ENCODE results near the gene TMEM219.

DNA sequence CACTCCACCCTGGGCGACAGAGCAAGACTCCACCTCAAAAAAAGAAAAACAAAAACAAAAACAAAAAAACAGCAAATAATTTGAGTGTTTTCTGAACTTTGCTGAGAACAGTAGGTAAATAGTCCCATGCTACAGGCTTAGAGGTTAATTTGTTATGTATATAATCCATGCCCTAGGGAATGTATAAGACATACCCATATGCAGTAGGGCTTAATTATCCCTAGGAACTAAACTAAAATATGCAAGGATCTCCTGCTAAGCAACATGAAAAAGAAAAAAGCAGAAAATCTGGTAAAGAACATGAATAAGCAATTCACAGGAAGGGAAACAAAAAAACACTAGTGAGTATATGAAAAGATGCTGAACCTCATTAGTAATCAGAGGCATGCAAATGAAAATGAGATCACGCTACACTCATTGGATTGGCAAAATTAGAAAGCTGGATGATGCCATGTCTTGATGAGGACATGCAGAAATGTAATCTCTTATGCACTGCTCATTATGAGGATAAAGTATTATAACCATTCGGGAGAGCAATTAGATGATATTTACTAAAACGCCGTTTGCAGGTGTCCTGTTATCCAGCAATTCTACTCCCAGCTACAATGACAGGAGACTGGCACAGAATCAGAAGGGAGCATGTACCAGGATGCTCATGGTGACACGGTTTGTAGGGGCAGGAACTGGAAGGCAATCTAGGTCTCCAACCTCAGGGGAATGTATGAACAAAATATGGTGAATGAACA is 41.4 kb upstream of the TMEM219 start:
- no peak for TF ChIP-seq CTCF (conservative IDR thresholded peaks at IDR 0.05 in 1 of 2, IDR thresholded peaks at IDR 0.05 in 1 of 2; ENCODE audit: low read depth in 1 of 2, low read length in 2 of 2)
- no peak for TF ChIP-seq EZH2 (IDR thresholded peaks at IDR 0.05; ENCODE audit: low read length, missing control alignments)
